Kidney epithelial cell (primary cell): Measurements from ENCODE around the gene FABP3. TPM values are rescaled to one million over a fixed set of nuclear protein-coding genes. Genes with fewer than 3 reads are reported as not detected.

Source experiments
- DNase-seq: peaks from one replicate; pipeline ENCODE4 v3.0.0-alpha.2; 2010; ENCODE audit warnings: low read depth
- H3K27me3 ChIP-seq: 2 replicates; pipeline ENCODE4 v1.6.0; 2011; ENCODE audit warnings: low read length; ENCODE audit not compliant: control insufficient read depth, insufficient read depth
- H3K36me3 ChIP-seq: 2 replicates; pipeline ENCODE4 v1.5.1; 2011; ENCODE audit warnings: low read length; ENCODE audit not compliant: control insufficient read depth, insufficient read depth
- H3K4me3 ChIP-seq: 2 replicates; pipeline ENCODE4 v1.5.1; 2011; ENCODE audit warnings: low read depth, mild to moderate bottlenecking, control low read depth, low read length
- CTCF ChIP-seq: IDR thresholded peaks from 2 replicates; pipeline ENCODE4 v1.5.1; 2011; ENCODE audit warnings: mild to moderate bottlenecking, moderate library complexity, low read length, control low read depth, inconsistent platforms; ENCODE audit not compliant: insufficient read depth, poor library complexity, severe bottlenecking
- total RNA-seq: library from RNA; depleted of rRNA; stranded (reverse); fragments of >200 nt; gene quantifications from 2 replicates; pipeline ENCODE4 v1.2.3, GENCODE V29; 2015

Gene FABP3
- total RNA-seq, 1 donor from 2014 or later = 2.1 TPM

GRCh38 chr1:31373897-31374486 lies 1.1 kb upstream of the FABP3 start:
- H3K36me3 ChIP-seq = no peaks in the 10 kb centered on the region
- no peaks in the 10 kb centered on the region for H3K27me3 ChIP-seq
- H3K4me3 ChIP-seq = no peak overlapping the region
- no peak for TF ChIP-seq CTCF
- DNase-seq = no peak

GRCh38 chr1:31372751-31373055 lies 173 bp downstream of the FABP3 start:
- H3K27me3 ChIP-seq = no peaks in the 10 kb centered on the region

GRCh38 chr1:31372051-31372450 lies 825 bp downstream of the FABP3 start:
- no peak for DNase-seq
- TF ChIP-seq CTCF = no peak
- Histone ChIP-seq H3K4me3 (no peak overlapping the region), H3K36me3 (no peaks in the 10 kb centered on the region), H3K27me3 (no peaks in the 10 kb centered on the region)

More at GRCh38 chr1:31372751-31373055, 173 bp downstream of the FABP3 start:
- Histone ChIP-seq H3K4me3 (no peak overlapping the region), H3K36me3 (no peaks in the 10 kb centered on the region)
- DNase-seq = no peak
- TF ChIP-seq CTCF = no peak

GRCh38 chr1:31371121-31371959 lies 1.5 kb downstream of the FABP3 start:
- H3K36me3 ChIP-seq = no peaks in the 10 kb centered on the region
- H3K4me3 ChIP-seq = no peak overlapping the region
- no peak for DNase-seq
- H3K27me3 ChIP-seq = no peaks in the 10 kb centered on the region
- TF ChIP-seq CTCF = no peak

GRCh38 chr1:31370565-31370964 lies 2.3 kb downstream of the FABP3 start:
- Histone ChIP-seq H3K4me3 (no peak overlapping the region), H3K27me3 (no peaks in the 10 kb centered on the region), H3K36me3 (no peaks in the 10 kb centered on the region)
- DNase-seq = no peak
- no peak for TF ChIP-seq CTCF
